ENCODE measurements around the gene DMD.

- no peak for TF ChIP-seq CTCF (IDR thresholded peaks at IDR 0.05)
- TF ChIP-seq POLR2A (IDR thresholded peaks at IDR 0.05): no peak
Observed at GRCh38 chrX:31663172-31663571, 1548.2 kb downstream of the DMD start.
